ENCODE measurements around the gene FAM163A. TPM values are rescaled to one million over a fixed set of nuclear protein-coding genes. Genes with fewer than 3 reads are reported as not detected.

The FAM163A gene
- total and polyA plus RNA-seq, 4 donors, result 0.09 TPM; not detected in 3

- H3K9ac ChIP-seq (ENCODE audit: insufficient read depth in 1 of 2, low read length in 2 of 2), result no peak overlapping the region
- no peak for TF ChIP-seq CTCF (IDR thresholded peaks at IDR 0.05; ENCODE audit: control extremely low read depth, extremely low read depth)
- H3K36me3 ChIP-seq (ENCODE audit: control insufficient read depth in 4 of 4, insufficient read depth in 4 of 4, low read length in 4 of 4), result no peaks in the 10 kb centered on the region
- no peak for ATAC-seq (ENCODE audit: insufficient read depth, low FRiP score)
- no peak overlapping the region for H3K27ac ChIP-seq (ENCODE audit: low read depth in 1 of 2, low read length in 1 of 2)
- no peaks in the 10 kb centered on the region for H3K27me3 ChIP-seq (ENCODE audit: control insufficient read depth in 3 of 3, insufficient read depth in 3 of 3, low read length in 2 of 3)
- H3K4me3 ChIP-seq, result no peak overlapping the region
- DNase-seq, result no peak
- H3K4me1 ChIP-seq (ENCODE audit: control insufficient read depth in 5 of 5, insufficient read depth in 5 of 5, low read length in 5 of 5), result no peaks in the 10 kb centered on the region
- H3K9me3 ChIP-seq (ENCODE audit: control insufficient read depth in 4 of 4, insufficient read depth in 3 of 4, low read length in 3 of 4), result peaks cover 0 to 3% (median 0%) of the 10 kb centered on the region in 4 donors
- WGBS, 2 donors, result 82 to 91% methylated on average over 2 of the region's 2 CpGs
These were observed 24.9 kb downstream of the FAM163A start for GRCh38 chr1:179767996-179768395.

- 81 to 92% methylated on average over 9 of the region's 9 CpGs for WGBS, 2 donors
- no peak for DNase-seq
These were observed 27.9 kb downstream of the FAM163A start for GRCh38 chr1:179770887-179771502.

GRCh38 chr1:179773264-179773663 is 30.2 kb downstream of the FAM163A start:
- DNase-seq (no peak), ATAC-seq (ENCODE audit: insufficient read depth, low FRiP score) (no peak)
- Histone ChIP-seq H3K9me3 (ENCODE audit: control insufficient read depth in 4 of 4, insufficient read depth in 3 of 4, low read length in 3 of 4) (peaks cover 0 to 3% (median 0%) of the 10 kb centered on the region in 4 donors), H3K27ac (ENCODE audit: low read depth in 1 of 2, low read length in 1 of 2) (no peak overlapping the region), H3K4me3 (no peak overlapping the region), H3K27me3 (ENCODE audit: control insufficient read depth in 3 of 3, insufficient read depth in 3 of 3, low read length in 2 of 3) (no peaks in the 10 kb centered on the region), H3K9ac (ENCODE audit: insufficient read depth in 1 of 2, low read length in 2 of 2) (no peak overlapping the region), H3K36me3 (ENCODE audit: control insufficient read depth in 4 of 4, insufficient read depth in 4 of 4, low read length in 4 of 4) (no peaks in the 10 kb centered on the region), H3K4me1 (ENCODE audit: control insufficient read depth in 5 of 5, insufficient read depth in 5 of 5, low read length in 5 of 5) (no peaks in the 10 kb centered on the region)
- 96 to 97% methylated on average over 4 of the region's 4 CpGs for WGBS, 2 donors
- TF ChIP-seq CTCF (IDR thresholded peaks at IDR 0.05; ENCODE audit: control extremely low read depth, extremely low read depth), result no peak

More at GRCh38 chr1:179770887-179771502, 27.9 kb downstream of the FAM163A start:
- no peak for ATAC-seq (ENCODE audit: insufficient read depth, low FRiP score)
- Histone ChIP-seq H3K36me3 (ENCODE audit: control insufficient read depth in 4 of 4, insufficient read depth in 4 of 4, low read length in 4 of 4) (no peaks in the 10 kb centered on the region), H3K27me3 (ENCODE audit: control insufficient read depth in 3 of 3, insufficient read depth in 3 of 3, low read length in 2 of 3) (no peaks in the 10 kb centered on the region), H3K9ac (ENCODE audit: insufficient read depth in 1 of 2, low read length in 2 of 2) (no peak overlapping the region), H3K9me3 (ENCODE audit: control insufficient read depth in 4 of 4, insufficient read depth in 3 of 4, low read length in 3 of 4) (peaks cover 0 to 3% (median 0%) of the 10 kb centered on the region in 4 donors), H3K4me1 (ENCODE audit: control insufficient read depth in 5 of 5, insufficient read depth in 5 of 5, low read length in 5 of 5) (no peaks in the 10 kb centered on the region), H3K27ac (ENCODE audit: low read depth in 1 of 2, low read length in 1 of 2) (no peak overlapping the region), H3K4me3 (no peak overlapping the region)
- no peak for TF ChIP-seq CTCF (IDR thresholded peaks at IDR 0.05; ENCODE audit: control extremely low read depth, extremely low read depth)

- no peak overlapping the region for H3K27ac ChIP-seq (ENCODE audit: low read depth in 1 of 2, low read length in 1 of 2)
- H3K36me3 ChIP-seq (ENCODE audit: control insufficient read depth in 4 of 4, insufficient read depth in 4 of 4, low read length in 4 of 4), result no peaks in the 10 kb centered on the region
- no peaks in the 10 kb centered on the region for H3K27me3 ChIP-seq (ENCODE audit: control insufficient read depth in 3 of 3, insufficient read depth in 3 of 3, low read length in 2 of 3)
- DNase-seq (no peak), ATAC-seq (ENCODE audit: insufficient read depth, low FRiP score) (no peak)
- H3K9me3 ChIP-seq (ENCODE audit: control insufficient read depth in 4 of 4, insufficient read depth in 3 of 4, low read length in 3 of 4), result peaks cover 0 to 3% (median 0%) of the 10 kb centered on the region in 4 donors
- no peak overlapping the region for H3K9ac ChIP-seq (ENCODE audit: insufficient read depth in 1 of 2, low read length in 2 of 2)
- H3K4me3 ChIP-seq, result no peak overlapping the region
- H3K4me1 ChIP-seq (ENCODE audit: control insufficient read depth in 5 of 5, insufficient read depth in 5 of 5, low read length in 5 of 5), result no peaks in the 10 kb centered on the region
- TF ChIP-seq CTCF (IDR thresholded peaks at IDR 0.05; ENCODE audit: control extremely low read depth, extremely low read depth), result no peak
- WGBS, 2 donors, result 96 to 97% methylated on average over 2 of the region's 2 CpGs
These were observed 30.9 kb downstream of the FAM163A start for GRCh38 chr1:179774000-179774399.

Data from lung (tissue), 12 donors.